Type B pancreatic cell (in vitro differentiated cells): ENCODE measurements around the gene GNB3. TPM values are rescaled to one million over a fixed set of nuclear protein-coding genes. Genes with fewer than 3 reads are reported as not detected.

Experiments used
- DNase-seq: peaks from one replicate; pipeline ENCODE4 v3.0.0; 2021; ENCODE audit warnings: mixed read lengths; ENCODE audit not compliant: unreplicated experiment; ENCODE audit errors: extremely low spot score
- H3K27ac Mint-ChIP-seq: 2 replicates; pipeline ENCODE4 v1.8.0; 2021; ENCODE audit warnings: mild to moderate bottlenecking, mixed read lengths
- H3K27me3 Mint-ChIP-seq: 2 replicates; pipeline ENCODE4 v1.8.0; 2021; ENCODE audit warnings: mixed read lengths
- H3K36me3 Mint-ChIP-seq: 2 replicates; pipeline ENCODE4 v1.8.0; 2021; ENCODE audit warnings: mixed read lengths
- H3K4me1 Mint-ChIP-seq: one replicate; pipeline ENCODE4 v1.8.0; 2021; ENCODE audit warnings: mixed read lengths; ENCODE audit not compliant: unreplicated experiment
- H3K4me3 Mint-ChIP-seq: 2 replicates; pipeline ENCODE4 v1.8.0; 2021; ENCODE audit warnings: mild to moderate bottlenecking, mixed read lengths
- H3K9me3 Mint-ChIP-seq: 2 replicates; pipeline ENCODE4 v1.8.0; 2021; ENCODE audit warnings: mixed read lengths
- CTCF ChIP-seq: fragments of 200-600 bp; sonication (generic); conservative IDR thresholded peaks from 2 replicates; pipeline ENCODE4 v1.5.0; 2021; ENCODE audit warnings: antibody characterized with exemption, mild to moderate bottlenecking
- total RNA-seq: library from RNA; stranded (reverse); gene quantifications from 2 replicates; pipeline ENCODE4 v1.2.1, GENCODE V29; 2021; ENCODE audit warnings: low replicate concordance

GNB3 gene
- total RNA-seq, 1 donor from 2014 or later: 25.2 TPM

GRCh38 chr12:6824085-6824775 lies 16.5 kb upstream of the GNB3 start:
- H3K27me3 Mint-ChIP-seq: peaks cover 54% of the 10 kb centered on the region
- no peak overlapping the region for H3K27ac Mint-ChIP-seq
- TF ChIP-seq CTCF: no peak
- H3K36me3 Mint-ChIP-seq: peaks cover 4% of the 10 kb centered on the region
- H3K9me3 Mint-ChIP-seq: no peaks in the 10 kb centered on the region
- H3K4me1 Mint-ChIP-seq: peaks cover 48% of the 10 kb centered on the region
- no peak for DNase-seq
- H3K4me3 Mint-ChIP-seq: peak overlapping the region; percentile 78

GRCh38 chr12:6824901-6825381 lies 15.8 kb upstream of the GNB3 start:
- no peak for DNase-seq
- no peak for TF ChIP-seq CTCF
- peaks cover 4% of the 10 kb centered on the region for H3K36me3 Mint-ChIP-seq
- H3K4me3 Mint-ChIP-seq: peak overlapping the region; percentile 78
- H3K4me1 Mint-ChIP-seq: peaks cover 41% of the 10 kb centered on the region
- peak overlapping the region; percentile 61 for H3K27ac Mint-ChIP-seq
- no peaks in the 10 kb centered on the region for H3K9me3 Mint-ChIP-seq
- H3K27me3 Mint-ChIP-seq: peaks cover 54% of the 10 kb centered on the region

DNA sequence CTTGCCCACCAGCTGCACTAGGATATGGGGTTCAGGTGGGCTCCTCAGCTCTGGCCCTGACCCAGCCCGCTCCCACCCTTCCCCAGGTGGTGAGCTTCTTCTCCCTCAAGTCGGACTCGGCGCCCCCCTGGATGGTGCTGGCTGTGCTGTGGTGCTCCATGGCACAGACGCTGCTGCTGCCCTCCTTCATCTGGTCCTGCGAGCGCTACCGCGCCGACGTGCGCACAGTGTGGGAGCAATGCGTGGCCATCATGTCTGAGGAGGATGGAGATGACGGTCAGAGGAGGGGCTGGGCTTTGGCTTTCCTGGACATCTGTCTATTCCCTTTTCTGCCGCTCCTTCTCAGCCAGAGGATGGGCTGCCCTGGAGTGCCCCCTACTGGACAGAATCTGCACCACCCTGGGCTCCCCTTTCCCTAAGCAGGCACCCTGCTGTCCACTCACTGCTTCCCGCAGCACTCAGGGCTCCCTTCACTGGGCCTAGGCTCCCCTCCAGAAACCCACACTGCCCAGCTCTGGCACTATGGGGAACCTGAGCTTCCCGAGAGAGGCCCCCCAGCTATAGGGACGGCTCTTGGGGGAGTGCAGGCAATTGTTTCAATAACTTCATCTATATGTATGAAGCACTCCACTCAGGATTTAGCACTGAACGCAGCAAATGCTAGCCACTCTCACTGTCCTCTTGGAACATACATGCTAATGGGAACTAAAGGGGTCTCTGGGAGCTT lies 15.2 kb upstream of the GNB3 start:
- Mint-ChIP-seq H3K4me1 (peaks cover 35% of the 10 kb centered on the region), H3K4me3 (peak overlapping the region; percentile 78), H3K36me3 (peaks cover 4% of the 10 kb centered on the region), H3K9me3 (no peaks in the 10 kb centered on the region), H3K27ac (peak overlapping the region; percentile 61), H3K27me3 (peaks cover 52% of the 10 kb centered on the region)
- DNase-seq: peak; percentile 91
- peak; percentile 96 for TF ChIP-seq CTCF

GRCh38 chr12:6826125-6826733 lies 14.5 kb upstream of the GNB3 start:
- peaks cover 29% of the 10 kb centered on the region for H3K4me1 Mint-ChIP-seq
- no peak for TF ChIP-seq CTCF
- H3K27me3 Mint-ChIP-seq: peaks cover 45% of the 10 kb centered on the region
- peaks cover 9% of the 10 kb centered on the region for H3K36me3 Mint-ChIP-seq
- H3K4me3 Mint-ChIP-seq: peak overlapping the region; percentile 78
- H3K27ac Mint-ChIP-seq: no peak overlapping the region
- DNase-seq: no peak
- no peaks in the 10 kb centered on the region for H3K9me3 Mint-ChIP-seq

GRCh38 chr12:6826734-6827436 lies 13.8 kb upstream of the GNB3 start:
- Mint-ChIP-seq H3K36me3 (peaks cover 10% of the 10 kb centered on the region), H3K4me1 (peaks cover 28% of the 10 kb centered on the region), H3K4me3 (peak overlapping the region; percentile 90), H3K27ac (peak overlapping the region; percentile 79), H3K27me3 (peaks cover 43% of the 10 kb centered on the region), H3K9me3 (no peaks in the 10 kb centered on the region)
- no peak for TF ChIP-seq CTCF
- no peak for DNase-seq
